Upper lobe of left lung (tissue), 4 donors: ENCODE measurements around the gene LTBR.

Experiments used
- POLR2A ChIP-seq, 4 donors: fragments of 450-650 bp; IDR thresholded peaks; one replicate each; pipeline ENCODE4 v1.5.1; 2016 to 2017; ENCODE audit warnings: antibody characterized with exemption in 4 of 4, mild to moderate bottlenecking in 2 of 4
- POLR2AphosphoS5 ChIP-seq, 2 donors: sonication (generic); formaldehyde crosslinking; IDR thresholded peaks; one replicate each; pipeline ENCODE4 v1.5.1; 2017; ENCODE audit warnings: antibody characterized with exemption in 2 of 2
- TF ChIP-seq, protein P1 (sequence below), 6 experiments: fragments of 450-650 bp in 4 of 6; fragments of 200-600 bp in 2 of 6; sonication (generic) in 2 of 6; IDR thresholded peaks; one replicate each; pipeline ENCODE4 v1.5.1; 2016 to 2019; ENCODE audit warnings: antibody characterized with exemption in 6 of 6

DNA sequence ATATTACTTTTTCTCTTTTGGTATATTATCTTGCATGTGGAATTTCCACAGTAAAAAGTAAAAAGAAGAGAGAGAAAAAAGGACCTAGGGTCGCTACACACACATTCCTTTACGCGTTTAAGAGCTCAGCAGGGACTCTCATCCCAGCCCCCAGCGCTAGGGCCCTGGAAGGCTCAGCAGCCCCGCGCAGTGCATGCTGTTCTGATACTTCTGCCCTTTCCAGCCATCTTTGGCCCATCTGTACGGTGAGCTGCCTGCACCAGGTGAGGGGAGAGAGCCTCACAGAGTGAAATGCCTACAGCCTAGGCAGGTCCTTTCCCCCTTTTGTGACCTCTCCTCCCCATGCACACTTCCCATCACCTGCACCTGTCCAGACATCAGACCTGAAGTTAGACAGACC is 1.6 kb upstream of the LTBR start:
- TF ChIP-seq POLR2A (IDR thresholded peaks at IDR 0.05), result no peak
- TF ChIP-seq, protein P1, sequence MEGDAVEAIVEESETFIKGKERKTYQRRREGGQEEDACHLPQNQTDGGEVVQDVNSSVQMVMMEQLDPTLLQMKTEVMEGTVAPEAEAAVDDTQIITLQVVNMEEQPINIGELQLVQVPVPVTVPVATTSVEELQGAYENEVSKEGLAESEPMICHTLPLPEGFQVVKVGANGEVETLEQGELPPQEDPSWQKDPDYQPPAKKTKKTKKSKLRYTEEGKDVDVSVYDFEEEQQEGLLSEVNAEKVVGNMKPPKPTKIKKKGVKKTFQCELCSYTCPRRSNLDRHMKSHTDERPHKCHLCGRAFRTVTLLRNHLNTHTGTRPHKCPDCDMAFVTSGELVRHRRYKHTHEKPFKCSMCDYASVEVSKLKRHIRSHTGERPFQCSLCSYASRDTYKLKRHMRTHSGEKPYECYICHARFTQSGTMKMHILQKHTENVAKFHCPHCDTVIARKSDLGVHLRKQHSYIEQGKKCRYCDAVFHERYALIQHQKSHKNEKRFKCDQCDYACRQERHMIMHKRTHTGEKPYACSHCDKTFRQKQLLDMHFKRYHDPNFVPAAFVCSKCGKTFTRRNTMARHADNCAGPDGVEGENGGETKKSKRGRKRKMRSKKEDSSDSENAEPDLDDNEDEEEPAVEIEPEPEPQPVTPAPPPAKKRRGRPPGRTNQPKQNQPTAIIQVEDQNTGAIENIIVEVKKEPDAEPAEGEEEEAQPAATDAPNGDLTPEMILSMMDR (IDR thresholded peaks at IDR 0.05), result no peak
- TF ChIP-seq POLR2AphosphoS5 (IDR thresholded peaks at IDR 0.05), result no peak
